ENCODE measurements around the gene MDM4.
"Not testable (repeated sequence)": the region's sequence is repeated elsewhere in the genome, so short reads cannot be mapped to it uniquely, and the experiment has no call there.

MDM4 gene

GRCh38 chr1:204520834-204521709 lies 4.9 kb downstream of the MDM4 start:
- TF ChIP-seq CTCF (IDR thresholded peaks at IDR 0.05; ENCODE audit: low read depth, low read length, missing control alignments): no peak
- peak; percentile 89 for DNase-seq (ENCODE audit: low read depth)
- peak overlapping the region; percentile 2; the same call in 1 of the 2 replicates for H3K4me3 ChIP-seq (ENCODE audit: low read depth, low read length)

- not testable (repeated sequence) for DNase-seq (ENCODE audit: low read depth); H3K4me3 ChIP-seq (ENCODE audit: low read depth, low read length)
Measured at GRCh38 chr1:204521941-204522521, 5.8 kb downstream of the MDM4 start.

GRCh38 chr1:204523605-204524215 lies 7.5 kb downstream of the MDM4 start:
- DNase-seq (ENCODE audit: low read depth): no peak
- no peak overlapping the region for H3K4me3 ChIP-seq (ENCODE audit: low read depth, low read length)
- TF ChIP-seq CTCF (IDR thresholded peaks at IDR 0.05; ENCODE audit: low read depth, low read length, missing control alignments): no peak

GRCh38 chr1:204524986-204525385 lies 8.8 kb downstream of the MDM4 start:
- no peak overlapping the region for H3K4me3 ChIP-seq (ENCODE audit: low read depth, low read length)
- DNase-seq (ENCODE audit: low read depth): no peak
- no peak for TF ChIP-seq CTCF (IDR thresholded peaks at IDR 0.05; ENCODE audit: low read depth, low read length, missing control alignments)

- TF ChIP-seq CTCF (IDR thresholded peaks at IDR 0.05; ENCODE audit: low read depth, low read length, missing control alignments): no peak
- no peak overlapping the region for H3K4me3 ChIP-seq (ENCODE audit: low read depth, low read length)
- no peak for DNase-seq (ENCODE audit: low read depth)
Measured at GRCh38 chr1:204528241-204528640, 12.0 kb downstream of the MDM4 start.

- DNase-seq (ENCODE audit: low read depth): no peak
- H3K4me3 ChIP-seq (ENCODE audit: low read depth, low read length): no peak overlapping the region
- no peak for TF ChIP-seq CTCF (IDR thresholded peaks at IDR 0.05; ENCODE audit: low read depth, low read length, missing control alignments)
Measured at GRCh38 chr1:204528677-204529076, 12.5 kb downstream of the MDM4 start.

GRCh38 chr1:204529371-204529895 lies 13.2 kb downstream of the MDM4 start:
- DNase-seq (ENCODE audit: low read depth): no peak

More at GRCh38 chr1:204529371-204529895, 13.2 kb downstream of the MDM4 start:
- peak; percentile 17 for TF ChIP-seq CTCF (IDR thresholded peaks at IDR 0.05; ENCODE audit: low read depth, low read length, missing control alignments)
- no peak overlapping the region for H3K4me3 ChIP-seq (ENCODE audit: low read depth, low read length)

All from GM12864 (cell line).